SW480 (cell line): ENCODE measurements around the gene SNX11.

ENCODE experiments used
- DNase-seq: peaks from one replicate; pipeline ENCODE4 v3.0.0-alpha.2; 2016; ENCODE audit warnings: low spot score

The SNX11 gene

GRCh38 chr17:48162306-48162934 lies 54.9 kb downstream of the SNX11 start:
- no peak for DNase-seq

GRCh38 chr17:48162946-48163506 lies 55.5 kb downstream of the SNX11 start:
- DNase-seq: no peak

- no peak for DNase-seq
Measured at GRCh38 chr17:48163809-48164208, 56.2 kb downstream of the SNX11 start.

- no peak for DNase-seq
Measured at GRCh38 chr17:48169926-48170325, 62.4 kb downstream of the SNX11 start.
